GM18520 (cell line): ENCODE data around the gene ZNF618.
"Not testable (repeated sequence)": the region's sequence is repeated elsewhere in the genome, so short reads cannot be mapped to it uniquely, and the experiment has no call there.

ENCODE experiments used
- ATAC-seq: cut with Tn5 transposase; IDR thresholded peaks from one replicate; pipeline ENCODE4 v1.9.1; 2021; ENCODE audit not compliant: unreplicated experiment

ZNF618 gene

GRCh38 chr9:113984639-113985380, 108.7 kb downstream of the ZNF618 start:
- ATAC-seq, result no peak

DNA sequence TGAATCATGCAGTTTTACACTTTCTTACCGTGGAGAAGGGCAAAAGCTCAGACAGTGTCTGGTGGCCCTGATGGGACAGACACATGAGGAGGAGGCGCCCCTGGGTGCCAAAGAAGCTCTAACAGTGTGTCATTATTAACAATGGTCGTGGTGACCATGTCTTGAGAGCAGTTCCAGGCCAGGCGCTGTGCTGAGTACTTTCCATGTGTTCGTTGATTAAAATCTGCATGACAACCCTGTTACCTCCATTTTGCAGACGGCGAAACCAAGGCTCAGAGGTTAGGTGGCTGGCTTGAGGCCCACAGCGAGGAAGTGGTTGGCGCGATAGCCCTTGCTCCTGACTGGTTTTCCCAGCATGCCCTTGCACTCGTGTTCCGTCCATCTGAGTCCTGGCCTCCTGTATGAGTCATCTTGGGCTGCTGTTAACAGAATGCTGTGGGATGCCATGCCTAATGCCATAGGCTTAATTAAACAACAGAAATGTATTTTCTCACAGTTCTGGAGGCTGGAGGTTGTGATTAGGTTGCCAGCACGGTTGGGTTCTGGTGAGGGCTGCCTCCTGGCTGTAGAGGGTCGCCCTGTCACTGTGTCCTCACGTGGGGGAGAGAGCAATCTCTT, 110.0 kb downstream of the ZNF618 start:
- no peak for ATAC-seq

- ATAC-seq, result no peak
Observed at GRCh38 chr9:113986931-113987330, 110.8 kb downstream of the ZNF618 start.

- ATAC-seq, result no peak
Observed at GRCh38 chr9:113987526-113987925, 111.4 kb downstream of the ZNF618 start.

GRCh38 chr9:113988385-113989016, 112.4 kb downstream of the ZNF618 start:
- ATAC-seq, result no peak

- ATAC-seq, result no peak
Observed at GRCh38 chr9:113989017-113989713, 113.1 kb downstream of the ZNF618 start.

DNA sequence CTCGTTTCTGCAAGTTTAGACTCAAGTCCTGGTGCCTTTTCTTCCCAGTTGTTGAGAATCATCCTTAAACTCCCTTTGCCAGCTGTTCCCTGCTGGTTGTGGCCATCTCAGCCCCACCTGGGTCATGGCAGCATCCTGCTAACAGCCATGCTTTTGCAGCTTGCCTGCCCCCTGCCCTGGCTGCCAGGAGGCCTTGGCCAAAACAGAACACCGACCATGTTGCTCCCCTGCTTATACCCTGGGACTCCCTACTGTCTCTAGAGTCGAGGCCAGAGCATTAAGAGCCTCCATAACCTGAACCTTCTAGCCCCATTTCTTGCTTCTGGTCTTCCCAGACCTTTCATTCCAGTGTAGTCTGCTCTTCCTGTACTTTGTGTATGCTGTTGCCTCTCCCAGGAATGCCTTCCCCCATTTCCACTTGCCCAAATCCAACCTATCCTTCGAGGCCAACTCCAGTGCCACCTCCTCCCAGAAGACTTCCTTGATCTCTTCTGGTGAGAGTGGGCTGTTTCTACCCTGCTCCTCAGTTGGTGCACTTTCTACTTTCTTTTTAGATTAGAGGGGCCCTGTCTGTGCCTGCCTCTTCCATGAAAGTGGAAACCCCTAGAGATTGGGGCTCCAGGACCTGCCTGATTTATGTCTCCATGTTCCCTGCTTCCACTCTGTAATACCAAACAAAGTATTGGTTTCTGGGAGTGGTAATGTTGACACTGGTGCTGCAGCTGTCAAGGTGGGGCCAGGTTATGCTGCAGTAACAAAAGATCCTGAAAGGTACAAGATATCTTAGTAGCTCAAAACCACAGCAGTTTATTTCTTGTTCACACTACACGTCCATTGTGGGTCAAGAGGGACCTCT, 113.8 kb downstream of the ZNF618 start:
- no peak for ATAC-seq

DNA sequence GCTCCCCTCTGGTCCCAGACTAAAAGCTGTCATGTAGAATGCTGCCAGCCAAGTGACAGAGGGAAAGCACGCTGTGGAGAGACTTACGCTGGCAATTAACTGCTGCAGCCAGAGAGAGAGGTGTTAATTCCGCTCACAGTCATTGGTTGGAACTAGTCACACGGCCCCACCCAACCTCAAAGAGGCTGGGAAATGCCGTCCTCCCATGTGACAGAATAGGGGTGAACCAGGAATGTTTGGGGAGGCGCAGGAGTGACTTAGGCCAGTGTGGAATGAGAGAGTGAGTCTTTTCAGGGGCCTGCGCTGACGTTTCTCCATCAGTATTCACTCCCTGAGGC, 114.4 kb downstream of the ZNF618 start:
- no peak for ATAC-seq

DNA sequence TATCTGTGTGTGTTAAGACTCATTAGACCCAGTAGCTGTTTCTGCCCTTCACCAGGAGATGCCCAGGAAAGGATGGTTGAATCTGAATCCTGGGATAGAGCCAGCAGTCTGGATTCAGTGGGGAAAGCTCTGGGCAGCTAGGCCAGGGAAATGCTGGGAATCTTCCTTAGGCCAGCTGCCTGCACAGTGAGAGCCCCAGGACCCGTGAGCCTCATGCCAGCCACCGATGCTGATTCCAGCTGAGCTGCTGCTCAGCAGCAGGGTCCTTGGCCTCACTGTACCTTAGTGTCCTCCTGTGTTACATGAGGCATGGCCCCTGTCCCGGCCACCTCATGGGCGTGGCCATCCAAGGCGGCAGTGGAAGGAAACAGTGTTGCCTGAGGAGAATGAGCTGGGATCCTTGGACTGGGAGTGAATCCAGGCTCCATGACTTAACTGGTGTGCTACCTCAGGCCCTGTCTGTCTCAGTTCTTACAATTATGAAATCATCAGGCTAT, 114.9 kb downstream of the ZNF618 start:
- no peak for ATAC-seq

GRCh38 chr9:113991714-113992113, 115.6 kb downstream of the ZNF618 start:
- ATAC-seq, result no peak

GRCh38 chr9:113992276-113992951, 116.3 kb downstream of the ZNF618 start:
- ATAC-seq, result no peak

DNA sequence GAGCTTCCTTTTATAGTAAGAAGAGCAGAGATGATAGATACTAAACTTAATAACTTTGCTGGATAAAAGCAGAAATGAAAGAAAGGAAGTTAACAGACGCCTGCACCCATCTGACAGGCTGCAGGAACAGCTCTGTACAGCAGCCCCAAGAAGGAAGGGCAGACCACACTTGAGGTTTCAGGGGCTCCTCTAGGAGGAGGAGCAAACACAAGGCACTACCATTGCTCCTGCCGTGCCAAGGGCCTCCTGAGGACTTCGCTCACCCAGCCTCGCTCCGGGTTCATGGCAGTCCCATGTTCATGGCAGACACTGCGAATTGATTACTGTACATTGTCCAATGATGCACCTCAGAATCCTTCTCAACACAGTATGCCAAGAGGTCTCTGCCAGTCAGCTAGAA, 116.9 kb downstream of the ZNF618 start:
- ATAC-seq, result no peak

DNA sequence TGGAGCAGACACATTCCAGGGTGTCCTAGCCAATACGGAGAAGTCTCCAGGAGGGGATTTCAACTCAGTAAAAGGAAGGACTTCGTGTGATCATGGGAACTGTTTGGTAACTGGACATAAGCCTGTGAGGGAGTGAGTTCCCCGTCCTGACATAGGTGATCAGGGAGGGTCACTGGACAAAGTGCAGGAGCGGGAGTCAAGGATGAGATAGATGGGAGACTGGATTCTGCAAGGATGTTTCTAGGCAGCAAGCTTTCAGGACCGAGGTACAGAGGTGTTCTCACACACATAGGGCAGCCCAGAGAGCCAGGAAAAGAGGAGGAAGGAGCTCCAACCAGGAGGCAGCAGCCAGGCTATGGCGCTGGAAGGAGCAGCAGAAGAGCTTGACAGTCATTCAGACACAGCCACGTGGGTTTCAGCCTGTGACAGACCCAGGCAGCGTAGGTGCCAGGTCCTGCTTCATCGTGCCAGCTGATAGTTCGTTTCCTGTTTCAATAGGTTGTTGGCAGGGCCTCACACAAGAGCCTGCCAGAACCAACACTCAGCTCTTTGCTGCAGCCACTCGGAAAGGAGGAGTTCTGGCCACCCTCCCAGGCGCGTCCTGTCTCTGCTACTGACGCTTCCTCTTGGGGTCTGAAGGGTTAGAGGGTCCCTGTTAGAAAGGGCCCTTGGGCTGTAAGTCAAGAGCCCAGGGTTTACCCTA, 117.9 kb downstream of the ZNF618 start:
- no peak for ATAC-seq

- ATAC-seq, result no peak
Observed at GRCh38 chr9:113995401-113995800, 119.3 kb downstream of the ZNF618 start.

GRCh38 chr9:113995963-113996362, 119.9 kb downstream of the ZNF618 start:
- ATAC-seq, result no peak

DNA sequence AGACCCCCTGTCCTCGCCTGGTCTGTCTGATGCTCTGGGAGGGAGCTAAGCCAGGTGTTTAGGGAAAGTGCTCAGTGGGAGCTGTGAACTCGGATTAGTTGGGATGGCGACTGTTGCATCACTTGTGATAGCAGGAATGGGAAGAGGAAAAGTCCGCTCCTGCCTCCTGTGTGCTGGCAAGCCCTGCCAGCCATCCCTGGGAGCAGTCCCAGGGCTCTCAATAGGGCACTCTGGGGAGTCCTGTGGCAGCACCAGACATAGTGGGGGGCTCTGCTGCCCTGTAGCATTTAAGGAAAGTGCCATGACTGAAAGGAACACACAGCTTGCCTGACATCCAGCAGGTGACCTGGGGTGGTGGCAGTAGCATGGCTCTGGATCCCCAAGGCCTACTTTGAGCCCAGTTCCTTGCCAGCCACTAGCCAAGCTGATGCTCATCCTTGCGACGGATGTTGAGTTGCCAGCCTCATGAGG, 120.5 kb downstream of the ZNF618 start:
- ATAC-seq, result no peak

DNA sequence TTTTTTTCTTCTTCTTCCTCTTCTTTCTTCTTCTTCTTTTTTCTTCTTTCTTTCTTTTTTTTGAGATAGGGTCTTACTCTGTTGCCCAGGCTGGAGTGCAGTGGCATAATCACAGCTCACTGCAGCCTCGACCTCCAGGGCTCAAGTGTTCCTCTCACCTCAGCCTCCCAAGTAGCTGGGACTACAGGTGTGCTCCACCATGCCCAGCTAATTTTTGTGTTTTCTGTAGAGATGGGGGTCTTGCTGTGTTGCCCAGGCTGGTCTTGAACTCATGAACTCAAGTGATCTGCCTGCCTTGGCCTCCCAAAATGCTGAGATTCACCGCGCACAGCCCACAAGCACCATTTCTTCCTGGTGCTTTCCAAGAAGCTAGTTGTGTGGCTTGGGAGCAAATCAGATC, 121.0 kb downstream of the ZNF618 start:
- not testable (repeated sequence) for ATAC-seq

DNA sequence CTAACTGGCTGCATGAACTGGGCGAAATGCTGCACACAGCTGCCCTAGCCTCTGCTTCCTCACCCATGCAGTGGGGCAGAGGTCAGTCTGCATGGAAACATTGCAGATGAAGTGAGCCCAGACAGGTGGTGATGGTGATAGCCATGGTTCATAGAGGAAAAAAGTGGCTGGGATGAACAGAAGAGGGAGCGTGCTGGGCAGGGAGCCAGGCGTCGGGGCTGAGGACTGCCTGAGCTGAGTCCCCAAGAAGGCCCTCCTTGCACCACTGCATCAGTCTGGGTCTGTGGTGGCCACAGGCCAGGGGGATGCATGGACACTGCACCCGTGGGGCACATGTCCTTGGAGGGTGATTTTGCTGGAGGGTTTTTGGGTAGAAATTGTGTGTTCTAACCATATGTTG, 121.5 kb downstream of the ZNF618 start:
- ATAC-seq, result no peak

- no peak for ATAC-seq
Observed at GRCh38 chr9:113998114-113998513, 122.0 kb downstream of the ZNF618 start.
